Calu3 (cell line): ENCODE measurements around the gene SFTA2. TPM values are rescaled to one million over a fixed set of nuclear protein-coding genes. Genes with fewer than 3 reads are reported as not detected.

ENCODE experiments used
- BruUV-seq: library from RNA; stranded (reverse); fragments of 400-500 nt; replicated peaks from 2 replicates; lab custom pipeline; 2021; lab: Mats Ljungman, UMichigan
- CTCF ChIA-PET: fragments of 300-600 bp; sonication (Branson Sonifier 250); formaldehyde crosslinking; loops from one replicate; lab custom pipeline; 2022; ENCODE audit warnings: antibody characterized with exemption; lab: Charles Lee
- DNase-seq: peaks from one replicate; pipeline ENCODE4 v3.0.0; 2022
- H3K27ac Mint-ChIP-seq: one replicate; pipeline ENCODE4 v1.8.0; 2022; ENCODE audit warnings: mixed read lengths; ENCODE audit not compliant: unreplicated experiment
- H3K27me3 Mint-ChIP-seq: one replicate; pipeline ENCODE4 v1.8.0; 2022; ENCODE audit warnings: mixed read lengths; ENCODE audit not compliant: unreplicated experiment
- H3K36me3 Mint-ChIP-seq: one replicate; pipeline ENCODE4 v1.8.0; 2022; ENCODE audit warnings: mild to moderate bottlenecking, moderate library complexity, mixed read lengths; ENCODE audit not compliant: insufficient read depth, unreplicated experiment
- H3K4me1 Mint-ChIP-seq: one replicate; pipeline ENCODE4 v1.8.0; 2022; ENCODE audit warnings: mild to moderate bottlenecking, low read depth, mixed read lengths; ENCODE audit not compliant: unreplicated experiment
- H3K4me3 Mint-ChIP-seq: one replicate; pipeline ENCODE4 v1.8.0; 2022; ENCODE audit warnings: mild to moderate bottlenecking, low read depth, moderate library complexity, mixed read lengths; ENCODE audit not compliant: unreplicated experiment
- H3K9me3 Mint-ChIP-seq: one replicate; pipeline ENCODE4 v1.8.0; 2022; ENCODE audit warnings: low read depth, mixed read lengths; ENCODE audit not compliant: unreplicated experiment
- CTCF ChIP-seq: fragments of 200-600 bp; IDR thresholded peaks from one replicate; pipeline ENCODE4 v1.8.0; 2022; ENCODE audit warnings: antibody characterized with exemption; ENCODE audit not compliant: unreplicated experiment
- intact Hi-C: fragments of 100-400 bp; cut with micrococcal nuclease; formaldehyde crosslinking; loops from one replicate; pipeline ENCODE4 v1.10.0; 2022; ENCODE audit not compliant: unreplicated experiment
- total RNA-seq: library from RNA; stranded (reverse); gene quantifications from 2 replicates; pipeline ENCODE4 v1.2.3, GENCODE V29; 2022

Gene SFTA2
- total RNA-seq, 1 experiment from 2014 or later, result 184 TPM

GRCh38 chr6:30964075-30964474 lies 32.1 kb upstream of the SFTA2 start:
- H3K9me3 Mint-ChIP-seq, result peaks cover 2% of the 10 kb centered on the region
- intact Hi-C loops, result loop anchor here (5.0 kb wide), 1 partner anchor 47 kb away; no protein-coding TSS in a partner anchor
- peaks cover 20% of the 10 kb centered on the region for H3K27me3 Mint-ChIP-seq
- H3K27ac Mint-ChIP-seq, result no peak overlapping the region
- no peak for TF ChIP-seq CTCF
- CTCF ChIA-PET, result interaction anchor here (0.5 to 1.5 kb wide), 8 partner anchors 10 to 701 kb away, joined by 3 to 5 read pairs (median 3); partner anchors contain the start of genes CCHCR1 and TCF19
- H3K4me3 Mint-ChIP-seq, result no peak overlapping the region
- peaks cover 28% of the 10 kb centered on the region for H3K4me1 Mint-ChIP-seq
- BruUV-seq, result no TSS peak
- H3K36me3 Mint-ChIP-seq, result no peaks in the 10 kb centered on the region
- no peak for DNase-seq

- Mint-ChIP-seq H3K27ac (no peak overlapping the region), H3K4me1 (peaks cover 28% of the 10 kb centered on the region), H3K27me3 (peaks cover 22% of the 10 kb centered on the region), H3K36me3 (no peaks in the 10 kb centered on the region), H3K9me3 (peaks cover 2% of the 10 kb centered on the region), H3K4me3 (no peak overlapping the region)
- CTCF ChIA-PET, result interaction anchor here (0.5 to 1.5 kb wide), 8 partner anchors 11 to 702 kb away, joined by 3 to 5 read pairs (median 3); partner anchors contain the start of genes CCHCR1 and TCF19
- DNase-seq, result peak; percentile 71
- BruUV-seq, result no TSS peak
- TF ChIP-seq CTCF, result no peak
- intact Hi-C loops, result loop anchor here (5.0 kb wide), 1 partner anchor 46 kb away; no protein-coding TSS in a partner anchor
These were observed 31.7 kb upstream of the SFTA2 start for GRCh38 chr6:30963641-30964040.

GRCh38 chr6:30962716-30963115 lies 30.7 kb upstream of the SFTA2 start:
- intact Hi-C loops, result loop anchor here (5.0 kb wide), 1 partner anchor 45 kb away; no protein-coding TSS in a partner anchor
- H3K36me3 Mint-ChIP-seq, result no peaks in the 10 kb centered on the region
- H3K4me3 Mint-ChIP-seq, result no peak overlapping the region
- H3K9me3 Mint-ChIP-seq, result peaks cover 2% of the 10 kb centered on the region
- no peak for TF ChIP-seq CTCF
- H3K4me1 Mint-ChIP-seq, result peaks cover 28% of the 10 kb centered on the region
- no peak for DNase-seq
- H3K27ac Mint-ChIP-seq, result no peak overlapping the region
- CTCF ChIA-PET, result interaction anchor here (1.1 to 1.4 kb wide), 2 partner anchors 14 to 19 kb away, joined by 3 to 5 read pairs; no protein-coding TSS in a partner anchor
- no TSS peak for BruUV-seq
- peaks cover 31% of the 10 kb centered on the region for H3K27me3 Mint-ChIP-seq

GRCh38 chr6:30960907-30961673 lies 29.1 kb upstream of the SFTA2 start:
- no TSS peak for BruUV-seq
- TF ChIP-seq CTCF, result no peak
- H3K27me3 Mint-ChIP-seq, result peaks cover 46% of the 10 kb centered on the region
- H3K27ac Mint-ChIP-seq, result no peak overlapping the region
- no peak for DNase-seq
- peaks cover 2% of the 10 kb centered on the region for H3K9me3 Mint-ChIP-seq
- no peaks in the 10 kb centered on the region for H3K36me3 Mint-ChIP-seq
- no peak overlapping the region for H3K4me3 Mint-ChIP-seq
- H3K4me1 Mint-ChIP-seq, result peaks cover 28% of the 10 kb centered on the region
- CTCF ChIA-PET, result interaction anchor here (0.7 to 1.5 kb wide), 5 partner anchors 13 to 110 kb away, joined by 3 to 6 read pairs (median 4); no protein-coding TSS in a partner anchor
- intact Hi-C loops, result loop anchor here (5.0 kb wide), 1 partner anchor 44 kb away; no protein-coding TSS in a partner anchor
